Hepatocyte (in vitro differentiated cells): Measurements from ENCODE around the gene MAGEA11. TPM values are rescaled to one million over a fixed set of nuclear protein-coding genes. Genes with fewer than 3 reads are reported as not detected.

ENCODE experiments used
- DNase-seq: peaks from one replicate; pipeline ENCODE4 v3.0.0-alpha.2; 2016; ENCODE audit warnings: low spot score
- H2AFZ ChIP-seq: fragments of 200-600 bp; sonication (generic); 2 replicates; pipeline ENCODE4 v1.6.0; 2016; ENCODE audit warnings: antibody characterized with exemption, mild to moderate bottlenecking
- H3K27ac ChIP-seq: fragments of 200-600 bp; sonication (generic); 2 replicates; pipeline ENCODE4 v1.5.1; 2016; ENCODE audit warnings: mild to moderate bottlenecking
- H3K27me3 ChIP-seq: fragments of 200-600 bp; sonication (generic); 2 replicates; pipeline ENCODE4 v1.6.1; 2016
- H3K36me3 ChIP-seq: fragments of 200-600 bp; sonication (generic); replicated peaks from 2 replicates; pipeline ENCODE4 v1.5.1; 2016; ENCODE audit warnings: low read depth; ENCODE audit not compliant: insufficient read depth
- H3K4me1 ChIP-seq: fragments of 200-600 bp; sonication (generic); 2 replicates; pipeline ENCODE4 v1.5.1; 2016; ENCODE audit warnings: mild to moderate bottlenecking, moderate library complexity; ENCODE audit not compliant: insufficient read depth
- H3K4me2 ChIP-seq: fragments of 200-600 bp; sonication (generic); 2 replicates; pipeline ENCODE4 v1.6.0; 2016
- H3K4me3 ChIP-seq: fragments of 200-600 bp; sonication (generic); 2 replicates; pipeline ENCODE4 v1.5.1; 2016; ENCODE audit warnings: mild to moderate bottlenecking
- H3K79me2 ChIP-seq: fragments of 200-600 bp; sonication (generic); 2 replicates; pipeline ENCODE4 v1.6.0; 2017; ENCODE audit warnings: mild to moderate bottlenecking
- H3K9me2 ChIP-seq: fragments of 200-600 bp; sonication (generic); replicated peaks from 2 replicates; pipeline ENCODE4 v1.6.0; 2017; ENCODE audit warnings: mild to moderate bottlenecking; ENCODE audit not compliant: insufficient read depth
- H3K9me3 ChIP-seq: fragments of 200-600 bp; sonication (generic); 2 replicates; pipeline ENCODE4 v1.5.1; 2016; ENCODE audit warnings: low read depth, mild to moderate bottlenecking
- H4K20me1 ChIP-seq: fragments of 200-600 bp; sonication (generic); 2 replicates; pipeline ENCODE4 v1.6.0; 2016; ENCODE audit warnings: mild to moderate bottlenecking; ENCODE audit not compliant: insufficient read depth, poor library complexity, severe bottlenecking
- EZH2 ChIP-seq: fragments of 200-600 bp; sonication (generic); IDR thresholded peaks from 2 replicates; pipeline ENCODE4 v1.6.1; 2016; ENCODE audit warnings: antibody characterized with exemption, mild to moderate bottlenecking, borderline replicate concordance
- EZH2phosphoT487 ChIP-seq: fragments of 200-600 bp; sonication (generic); IDR thresholded peaks from one replicate; pipeline ENCODE4 v1.6.1; 2018; ENCODE audit warnings: antibody characterized with exemption, mild to moderate bottlenecking, low read depth, moderate library complexity; ENCODE audit not compliant: unreplicated experiment, severe bottlenecking
- WGBS: methylation state at CpG from one replicate; pipeline ENCODE4 v1.1.6; 2016; ENCODE audit warnings: low lambda C conversion rate; ENCODE audit errors: missing lambda C conversion rate; 5-methylcytosine and 5-hydroxymethylcytosine counted together
- polyA plus RNA-seq: library from polyadenylated mRNA; unstranded; fragments of >200 nt; fragmentation: Nextera tagmentation; extraction: Ambion mirVana; gene quantifications from 2 replicates; pipeline ENCODE4 v1.2.1, GENCODE V29; 2016
- total RNA-seq: library from RNA; depleted of rRNA; stranded (reverse); fragments of >200 nt; gene quantifications from 2 replicates; pipeline ENCODE4 v1.2.3, GENCODE V29; 2014
- TF ChIP-seq, protein P1 (sequence below): fragments of 200-600 bp; sonication (generic); IDR thresholded peaks from 2 replicates; pipeline ENCODE4 v1.5.1; 2016; ENCODE audit warnings: antibody characterized with exemption, mild to moderate bottlenecking; ENCODE audit not compliant: poor library complexity

MAGEA11 gene
- total and polyA plus RNA-seq, 2 experiments from 2014 or later: not detected

GRCh38 chrX:149713279-149714050, 1.6 kb downstream of the MAGEA11 start:
- Histone ChIP-seq H3K9me3 (no peaks in the 10 kb centered on the region), H3K79me2 (no peaks in the 10 kb centered on the region), H3K9me2 (no peaks in the 10 kb centered on the region), H3K4me3 (no peak overlapping the region), H3K36me3 (no peaks in the 10 kb centered on the region), H3K27ac (no peak overlapping the region), H2AFZ (no peak overlapping the region), H3K27me3 (no peaks in the 10 kb centered on the region), H3K4me2 (no peak overlapping the region), H3K4me1 (no peaks in the 10 kb centered on the region), H4K20me1 (no peaks in the 10 kb centered on the region)
- no peak for DNase-seq
- 80% methylated on average over 5 of the region's 5 CpGs for WGBS
- TF ChIP-seq EZH2phosphoT487: no peak
- TF ChIP-seq EZH2: no peak
- TF ChIP-seq, protein P1, sequence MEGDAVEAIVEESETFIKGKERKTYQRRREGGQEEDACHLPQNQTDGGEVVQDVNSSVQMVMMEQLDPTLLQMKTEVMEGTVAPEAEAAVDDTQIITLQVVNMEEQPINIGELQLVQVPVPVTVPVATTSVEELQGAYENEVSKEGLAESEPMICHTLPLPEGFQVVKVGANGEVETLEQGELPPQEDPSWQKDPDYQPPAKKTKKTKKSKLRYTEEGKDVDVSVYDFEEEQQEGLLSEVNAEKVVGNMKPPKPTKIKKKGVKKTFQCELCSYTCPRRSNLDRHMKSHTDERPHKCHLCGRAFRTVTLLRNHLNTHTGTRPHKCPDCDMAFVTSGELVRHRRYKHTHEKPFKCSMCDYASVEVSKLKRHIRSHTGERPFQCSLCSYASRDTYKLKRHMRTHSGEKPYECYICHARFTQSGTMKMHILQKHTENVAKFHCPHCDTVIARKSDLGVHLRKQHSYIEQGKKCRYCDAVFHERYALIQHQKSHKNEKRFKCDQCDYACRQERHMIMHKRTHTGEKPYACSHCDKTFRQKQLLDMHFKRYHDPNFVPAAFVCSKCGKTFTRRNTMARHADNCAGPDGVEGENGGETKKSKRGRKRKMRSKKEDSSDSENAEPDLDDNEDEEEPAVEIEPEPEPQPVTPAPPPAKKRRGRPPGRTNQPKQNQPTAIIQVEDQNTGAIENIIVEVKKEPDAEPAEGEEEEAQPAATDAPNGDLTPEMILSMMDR: no peak

GRCh38 chrX:149715468-149715867, 3.6 kb downstream of the MAGEA11 start:
- H3K9me2 ChIP-seq: no peaks in the 10 kb centered on the region
- H3K79me2 ChIP-seq: no peaks in the 10 kb centered on the region
- no peaks in the 10 kb centered on the region for H3K36me3 ChIP-seq
- H4K20me1 ChIP-seq: no peaks in the 10 kb centered on the region
- WGBS: 70% methylated on average over 2 of the region's 2 CpGs
- no peak overlapping the region for H3K4me3 ChIP-seq
- no peaks in the 10 kb centered on the region for H3K27me3 ChIP-seq
- H3K27ac ChIP-seq: no peak overlapping the region
- no peak for DNase-seq
- no peaks in the 10 kb centered on the region for H3K4me1 ChIP-seq
- no peak for TF ChIP-seq EZH2phosphoT487
- no peak overlapping the region for H2AFZ ChIP-seq
- H3K4me2 ChIP-seq: no peak overlapping the region
- no peaks in the 10 kb centered on the region for H3K9me3 ChIP-seq

DNA sequence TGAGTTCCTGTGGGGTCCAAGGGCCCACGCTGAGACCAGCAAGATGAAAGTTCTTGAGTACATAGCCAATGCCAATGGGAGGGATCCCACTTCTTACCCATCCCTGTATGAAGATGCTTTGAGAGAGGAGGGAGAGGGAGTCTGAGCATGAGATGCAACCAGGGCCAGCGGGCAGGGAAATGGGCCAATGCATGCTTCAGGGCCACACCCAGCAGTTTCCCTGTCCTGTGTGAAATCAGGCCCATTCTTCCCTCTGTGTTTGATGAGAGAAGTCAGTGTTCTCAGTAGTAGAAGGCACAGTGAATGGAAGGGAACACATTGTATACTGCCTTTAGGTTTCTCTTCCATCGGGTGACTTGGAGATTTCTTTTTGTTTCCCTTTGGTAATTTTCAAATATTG, 4.8 kb downstream of the MAGEA11 start:
- Histone ChIP-seq H3K27ac (no peak overlapping the region), H3K4me3 (no peak overlapping the region), H3K9me2 (no peaks in the 10 kb centered on the region), H3K4me1 (no peaks in the 10 kb centered on the region), H3K4me2 (no peak overlapping the region), H3K79me2 (no peaks in the 10 kb centered on the region), H2AFZ (no peak overlapping the region), H3K36me3 (no peaks in the 10 kb centered on the region), H3K27me3 (no peaks in the 10 kb centered on the region), H4K20me1 (no peaks in the 10 kb centered on the region), H3K9me3 (no peaks in the 10 kb centered on the region)
- 76% methylated on average over 3 of the region's 3 CpGs for WGBS
- DNase-seq: no peak
- TF ChIP-seq EZH2 (no peak), EZH2phosphoT487 (no peak)
- TF ChIP-seq, protein P1: no peak

DNA sequence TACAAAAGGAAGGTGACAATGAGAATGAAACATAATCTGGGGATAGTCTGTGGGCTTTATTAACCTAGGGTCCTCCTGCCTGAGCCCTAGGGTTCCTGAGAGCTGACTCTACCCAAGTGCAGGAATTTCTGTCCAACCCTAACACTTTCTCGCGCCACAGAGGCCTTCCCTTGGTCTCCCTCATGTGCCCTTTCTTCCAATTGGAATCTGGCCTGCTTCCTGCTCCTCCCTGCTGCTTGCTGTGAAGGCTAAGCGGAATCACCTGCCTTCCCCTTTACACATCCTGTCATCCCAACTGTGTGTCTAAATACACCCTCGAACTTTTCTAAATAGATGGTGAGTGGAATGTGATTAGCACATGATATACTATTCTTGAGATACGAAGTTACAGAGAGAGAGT, 5.9 kb downstream of the MAGEA11 start:
- Histone ChIP-seq H3K9me2 (no peaks in the 10 kb centered on the region), H3K36me3 (no peaks in the 10 kb centered on the region), H4K20me1 (no peaks in the 10 kb centered on the region), H3K4me3 (no peak overlapping the region), H2AFZ (no peak overlapping the region), H3K4me2 (no peak overlapping the region), H3K79me2 (no peaks in the 10 kb centered on the region), H3K27me3 (no peaks in the 10 kb centered on the region), H3K4me1 (no peaks in the 10 kb centered on the region), H3K27ac (no peak overlapping the region), H3K9me3 (no peaks in the 10 kb centered on the region)
- TF ChIP-seq EZH2 (no peak), EZH2phosphoT487 (no peak)
- TF ChIP-seq, protein P1: no peak
- 68% methylated on average over 5 of the region's 5 CpGs for WGBS
- DNase-seq: no peak
